ENCODE results near the gene A4GNT.

A4GNT gene

DNA sequence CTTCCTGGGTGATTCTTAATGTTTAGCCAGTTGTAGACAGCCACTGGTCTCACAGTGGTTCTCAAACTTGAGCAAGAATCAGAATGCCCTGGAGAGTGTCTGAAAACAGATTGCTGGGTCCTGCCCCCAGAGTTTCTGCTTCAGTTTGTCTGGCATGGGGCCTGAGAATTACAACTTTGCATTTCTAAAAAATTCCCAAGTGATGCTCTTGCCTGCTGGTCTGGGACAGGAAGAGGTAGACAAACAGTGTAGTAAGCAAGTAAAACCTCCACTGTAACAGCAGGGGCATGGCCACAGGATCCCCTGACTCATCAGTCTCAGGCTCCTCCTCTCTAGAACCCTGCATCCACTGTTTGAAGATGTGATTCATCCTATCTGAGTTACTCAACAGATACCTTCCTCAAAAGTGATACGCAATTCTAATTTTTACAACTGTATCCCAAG is 53.3 kb downstream of the A4GNT start:
- peak; percentile 88 for DNase-seq (ENCODE audit: low read depth)

- no peak for DNase-seq (ENCODE audit: low read depth)
These were observed 54.1 kb downstream of the A4GNT start for GRCh38 chr3:138078096-138078495.
